ENCODE measurements around the gene RARG.

The RARG gene

DNA sequence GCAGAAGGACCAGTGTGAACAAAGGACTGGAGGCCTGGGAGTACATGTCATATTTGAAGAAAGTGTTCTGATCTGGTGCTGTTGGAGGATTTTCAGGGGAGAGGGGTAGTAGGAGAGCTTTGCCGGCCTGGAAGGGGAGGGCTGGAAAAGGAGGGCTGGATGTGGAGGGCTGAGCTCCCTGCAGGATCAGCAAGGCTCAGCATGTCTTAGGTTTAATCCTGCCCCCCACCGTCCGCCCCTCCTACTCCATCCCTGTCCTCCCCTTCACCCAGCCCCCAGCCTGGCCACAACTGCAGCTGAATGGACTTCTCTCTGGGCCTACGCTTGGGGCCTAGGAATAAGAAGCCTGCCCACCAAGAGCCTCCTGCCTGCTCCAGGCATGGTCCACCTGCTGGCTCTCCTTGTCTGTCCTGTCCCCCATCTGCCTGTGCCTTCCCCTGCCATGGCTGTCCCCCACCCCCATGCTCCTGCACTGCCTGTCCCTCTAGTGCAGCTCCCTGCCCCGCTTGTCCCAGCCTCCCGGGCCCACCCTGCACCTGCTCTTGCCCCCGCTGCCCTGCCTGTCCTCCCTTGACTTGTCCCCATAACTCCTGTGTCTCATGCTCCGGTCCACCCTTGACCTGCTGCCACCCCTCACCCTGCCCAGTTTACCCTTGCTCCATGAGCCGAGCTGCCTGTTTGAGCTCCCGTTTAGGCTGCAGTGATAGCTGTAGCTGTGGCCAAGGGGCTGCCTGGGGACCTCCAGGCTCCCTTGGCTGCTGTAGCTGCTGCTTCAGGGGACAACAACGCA, 9.8 kb upstream of the RARG start:
- no peak for DNase-seq

DNA sequence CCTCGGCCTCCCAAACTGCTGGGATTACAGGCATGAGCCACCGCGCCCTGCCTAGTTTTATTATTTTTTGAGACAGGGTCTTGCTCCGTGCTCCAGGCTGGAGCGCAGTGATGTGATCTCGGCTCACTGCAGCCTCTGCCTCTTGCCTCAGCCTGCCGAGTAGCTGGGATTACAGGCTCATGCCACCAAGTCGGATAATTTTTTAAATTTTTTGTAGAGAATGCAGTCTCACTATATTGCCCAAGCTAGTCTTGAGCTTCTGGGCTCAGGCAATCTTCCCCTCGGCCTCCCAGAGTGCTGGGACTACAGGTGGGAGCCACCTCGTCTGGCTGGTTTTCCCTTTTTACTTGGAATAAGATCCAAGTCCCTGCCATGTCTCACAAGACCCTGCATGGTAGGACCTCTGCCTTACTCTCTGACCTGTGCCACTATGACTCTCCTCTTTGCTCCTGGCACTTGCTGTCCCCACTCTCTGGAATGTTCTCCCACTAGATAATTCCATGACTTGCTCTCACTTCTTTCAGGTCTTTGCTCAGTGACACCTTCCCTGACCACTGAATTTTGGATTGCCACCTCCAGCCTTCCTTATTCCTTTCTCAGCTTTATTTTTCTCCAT, 7.7 kb upstream of the RARG start:
- DNase-seq: no peak

DNA sequence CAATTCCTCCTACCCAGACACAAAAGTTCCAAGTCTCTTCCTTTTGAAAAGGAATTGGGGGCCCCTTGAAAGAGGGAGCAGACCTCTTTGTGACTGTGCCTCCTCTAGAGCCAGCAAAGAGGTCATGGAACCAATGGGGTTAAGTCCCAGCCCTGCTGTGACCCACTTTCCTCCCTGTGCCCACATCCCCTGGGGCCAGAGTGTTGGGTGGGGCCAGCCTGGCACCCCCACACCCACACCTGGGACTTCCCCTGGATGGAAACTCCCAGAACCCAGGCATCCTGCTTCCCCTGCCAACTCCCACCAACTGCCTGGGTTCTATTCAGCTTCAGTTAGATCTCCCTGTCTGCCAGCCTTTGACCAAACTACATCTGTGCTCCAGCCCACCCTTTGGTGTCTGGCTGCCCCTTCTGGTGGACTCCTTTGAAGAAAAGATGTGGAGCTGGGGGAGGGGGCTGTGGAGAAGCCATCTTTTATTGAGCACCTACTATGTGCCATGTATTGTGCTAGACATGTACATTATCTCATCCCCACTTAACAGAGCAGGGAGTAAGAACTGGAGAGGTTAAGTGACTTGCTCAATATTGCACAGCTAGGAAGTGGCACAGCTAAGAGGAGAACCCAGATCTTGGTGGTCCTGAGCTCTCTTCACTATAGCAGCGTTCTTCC, 4.6 kb upstream of the RARG start:
- no peak for DNase-seq

DNA sequence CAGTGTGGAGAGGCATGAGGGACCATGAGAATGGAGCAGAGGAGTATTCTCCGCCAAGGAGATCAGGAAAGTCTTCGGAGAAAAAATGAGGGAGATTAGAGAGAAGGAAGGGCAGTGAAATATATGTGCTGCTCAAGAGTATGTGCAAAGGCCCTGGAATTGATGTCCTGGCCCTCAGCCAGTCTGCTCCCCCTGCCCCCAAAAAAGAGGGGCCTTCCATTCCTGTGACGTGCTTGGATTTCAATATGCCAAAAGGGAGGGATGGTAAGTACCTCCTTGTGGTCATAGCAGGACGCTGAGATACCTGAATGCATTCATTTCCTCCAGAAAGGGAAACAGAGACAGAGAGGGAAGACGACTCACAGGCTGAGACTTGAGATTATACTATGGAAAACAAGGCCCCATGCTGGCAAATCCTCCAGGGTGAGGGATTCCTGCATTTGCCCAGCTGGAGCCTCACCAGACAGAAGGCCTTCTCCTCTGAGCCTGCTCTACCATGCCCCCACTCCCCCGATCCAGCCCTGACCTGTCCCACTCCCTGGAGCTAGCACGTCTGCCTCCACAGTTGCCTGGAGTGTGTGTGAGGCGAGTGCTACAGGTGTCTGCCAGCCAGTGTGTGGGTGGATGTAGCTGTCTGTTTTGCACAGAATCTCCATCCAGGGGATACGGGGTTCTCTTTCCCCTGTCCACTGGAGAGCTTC, 3.9 kb upstream of the RARG start:
- DNase-seq: no peak

DNA sequence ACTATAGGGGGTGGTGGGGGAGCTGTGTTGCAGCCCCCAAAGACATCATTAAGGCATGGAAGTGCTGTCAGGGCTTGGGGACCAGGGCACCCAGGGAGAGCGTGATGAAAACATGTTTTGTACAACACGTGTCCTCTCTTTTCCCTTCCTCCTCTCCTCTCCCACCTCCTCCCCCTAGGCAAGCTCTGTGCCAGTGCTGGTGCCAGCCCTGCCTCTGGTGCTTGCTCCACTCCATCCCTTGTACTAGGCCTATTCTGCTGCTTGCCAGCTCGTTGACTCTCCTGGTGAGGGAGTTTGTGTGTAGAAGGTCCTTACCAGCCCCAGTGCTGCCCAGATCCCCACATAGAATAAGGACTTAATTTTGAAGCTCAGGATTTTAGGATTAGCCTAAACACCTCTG, 3.2 kb upstream of the RARG start:
- no peak for DNase-seq

DNA sequence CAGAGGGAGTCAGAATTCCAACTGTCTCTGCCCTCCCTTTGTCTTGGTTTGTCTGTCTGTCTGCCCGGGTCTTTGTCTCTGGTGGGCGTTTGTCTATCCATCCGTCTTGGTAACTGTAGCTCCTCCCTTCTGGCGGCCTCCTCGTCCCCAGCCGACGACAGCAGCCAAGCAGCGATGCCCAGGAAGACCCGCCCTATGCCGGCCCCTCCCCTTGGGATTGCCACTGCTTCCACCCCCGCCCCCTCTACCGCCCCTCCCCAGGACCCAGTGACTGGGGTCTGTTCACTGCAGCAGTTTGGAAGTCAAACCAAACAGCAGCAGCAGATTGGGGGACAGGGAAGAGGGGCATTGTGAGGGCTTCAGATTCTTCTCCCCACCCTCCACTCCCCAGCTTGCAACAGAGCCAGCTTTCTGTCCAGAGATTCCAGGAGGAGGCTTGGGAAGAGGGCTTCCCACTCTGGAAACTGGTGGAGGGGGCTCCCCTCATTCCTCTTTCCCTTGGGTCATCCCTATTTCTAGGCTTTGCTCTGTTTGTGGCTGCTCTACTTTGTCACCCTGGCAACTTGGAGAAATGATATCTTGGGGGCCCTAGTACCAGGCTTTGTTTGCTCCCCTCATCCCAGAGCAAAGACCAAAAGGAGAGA, 2.4 kb upstream of the RARG start:
- DNase-seq: no peak

DNA sequence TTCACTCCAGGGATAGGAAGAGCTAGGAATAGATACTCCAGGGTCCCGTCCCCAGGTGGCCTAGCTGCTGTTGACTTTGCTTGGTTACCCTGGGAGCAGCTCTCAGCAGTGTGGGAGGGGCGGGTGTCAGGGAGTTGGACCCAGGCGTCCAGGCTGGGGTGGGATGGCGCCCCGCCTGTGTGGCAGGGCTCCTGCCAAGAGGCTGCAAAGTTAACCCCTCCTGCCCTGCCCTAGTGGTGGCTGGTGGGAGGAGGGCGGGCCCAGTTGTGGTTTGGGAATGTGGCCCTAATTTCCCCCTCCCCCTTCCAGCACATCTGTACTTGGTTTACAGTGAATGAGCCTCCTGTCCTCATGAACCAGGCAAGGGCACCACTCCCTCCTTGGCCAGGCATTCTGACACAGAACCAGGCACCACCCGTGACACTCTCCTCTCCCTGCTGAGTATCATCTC, 1.7 kb upstream of the RARG start:
- no peak for DNase-seq

DNA sequence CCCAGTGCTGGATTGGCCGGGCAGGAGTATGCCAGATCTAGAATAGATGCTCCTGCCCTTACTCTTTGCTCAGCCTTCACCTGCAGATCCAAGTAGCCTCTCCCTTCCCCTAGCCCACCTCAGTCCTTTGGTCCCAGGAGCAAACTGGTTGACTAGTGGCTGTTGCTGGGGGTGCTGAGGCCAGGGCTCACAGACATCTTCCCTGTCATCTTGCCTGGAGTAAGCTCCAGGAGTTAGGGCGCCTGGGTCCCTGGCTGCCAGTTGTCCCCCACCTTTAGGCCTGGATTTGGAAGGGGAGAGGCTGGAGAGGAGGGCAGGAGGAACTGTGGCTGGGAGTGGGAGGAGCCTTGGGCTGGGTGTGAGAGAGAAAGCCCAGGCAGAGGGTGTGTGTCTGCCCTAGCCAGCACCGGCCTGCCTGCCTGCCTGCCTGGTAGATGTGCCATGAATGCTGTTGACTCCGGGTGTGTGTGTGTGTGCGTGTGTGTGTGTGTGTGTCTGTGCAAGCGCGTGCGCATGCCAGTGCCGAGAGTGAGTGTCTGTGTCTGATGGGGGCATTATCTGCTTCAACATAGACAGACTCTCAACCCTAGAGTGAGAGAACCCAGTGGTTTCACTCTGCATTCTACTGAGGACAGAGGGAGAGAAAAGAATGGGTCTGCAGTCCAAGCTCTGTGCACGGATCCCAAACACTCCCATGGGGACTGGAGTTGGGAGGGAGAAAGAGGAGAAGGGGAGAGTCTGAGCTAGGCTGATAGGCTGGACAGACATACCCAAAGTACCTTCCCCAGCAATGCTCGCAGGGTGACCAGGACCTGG, 845 bp upstream of the RARG start:
- no peak for DNase-seq

DNA sequence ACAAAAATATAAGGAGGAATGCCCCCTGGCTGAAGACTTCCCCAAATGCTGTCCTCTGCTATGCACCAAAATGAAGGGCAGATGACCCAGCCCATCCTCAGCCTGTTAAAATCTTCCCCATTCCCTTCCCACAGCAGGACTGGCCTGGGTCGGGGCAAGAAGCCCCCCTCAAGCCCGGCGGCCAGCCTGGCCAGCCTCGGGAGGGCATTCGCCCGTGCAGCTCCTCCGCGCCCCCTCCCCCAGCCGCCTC, 413 bp downstream of the RARG start:
- no peak for DNase-seq

DNA sequence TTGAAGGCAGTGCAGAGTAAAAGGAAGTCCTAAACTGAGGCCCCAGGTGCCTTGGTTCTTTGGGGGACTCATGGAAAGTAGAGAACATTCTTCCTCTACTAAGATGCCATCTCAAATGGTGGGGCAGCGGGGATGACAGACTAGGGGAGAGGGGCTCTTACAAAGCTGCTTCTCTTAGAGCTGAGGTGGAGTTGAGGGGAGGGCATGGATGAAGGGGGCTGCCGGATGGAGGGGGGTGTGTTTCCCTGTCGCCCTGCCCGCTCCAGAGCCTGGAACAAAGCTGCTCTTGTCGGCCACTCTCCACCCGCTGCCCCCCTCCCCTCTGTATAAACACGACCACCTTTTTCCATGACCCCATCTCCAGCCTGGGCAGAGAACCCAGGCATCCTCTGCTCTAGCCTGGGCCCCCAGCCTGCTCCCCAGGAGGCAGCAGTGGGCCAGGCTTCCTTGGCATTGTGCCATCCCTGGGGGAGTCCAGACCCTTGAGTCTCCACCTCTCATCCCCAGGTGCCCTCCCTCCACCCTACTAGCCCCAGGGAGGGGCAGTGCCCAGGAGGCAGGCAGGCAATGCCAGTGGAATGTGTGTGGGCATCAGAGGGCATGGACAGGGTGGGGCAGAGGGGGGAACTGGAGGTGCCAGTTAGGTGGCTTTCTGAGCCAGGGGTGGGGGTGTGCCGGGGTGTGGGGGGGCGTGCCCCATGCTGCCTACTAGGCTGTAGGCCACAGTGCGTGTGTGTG, 1.7 kb downstream of the RARG start:
- DNase-seq: no peak

DNA sequence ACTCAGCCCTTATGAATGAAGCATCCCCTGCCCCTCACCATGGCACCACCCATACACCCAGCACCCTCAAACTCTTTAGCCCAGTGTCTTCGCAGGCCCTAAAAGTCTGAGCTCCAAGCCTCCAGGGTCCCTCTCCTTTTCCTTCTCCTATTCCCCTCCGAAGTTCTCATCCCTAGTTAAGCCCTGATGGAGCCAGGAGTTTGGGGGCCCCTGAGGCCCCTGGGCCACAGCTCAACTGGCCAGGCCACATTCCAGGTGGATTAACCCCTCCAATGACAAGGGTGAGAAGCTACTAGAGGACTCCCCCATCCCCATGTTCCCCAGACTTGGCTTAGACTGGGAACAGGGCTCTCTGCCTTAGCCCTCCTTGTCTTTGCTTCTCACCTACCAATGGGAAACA, 2.6 kb downstream of the RARG start:
- no peak for DNase-seq

DNA sequence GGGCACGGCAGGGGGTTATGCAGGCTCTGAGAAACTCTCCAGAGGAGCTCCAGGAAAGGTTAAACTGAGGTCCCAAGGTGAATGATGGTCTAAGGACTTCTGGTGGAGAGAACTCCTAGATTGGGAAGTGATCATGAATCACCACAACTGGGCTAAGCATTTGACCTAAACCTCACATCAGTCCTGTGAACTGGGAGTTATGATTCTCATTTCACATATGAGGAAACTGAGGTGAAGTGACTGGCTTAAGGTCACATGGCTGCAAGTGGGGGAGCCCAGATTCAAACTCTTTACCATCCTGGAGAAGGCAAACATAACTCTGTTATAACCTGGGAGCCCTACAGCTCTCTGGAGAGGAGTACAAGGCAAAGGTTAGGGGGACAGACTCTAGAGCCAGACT, 4.2 kb downstream of the RARG start:
- no peak for DNase-seq

DNA sequence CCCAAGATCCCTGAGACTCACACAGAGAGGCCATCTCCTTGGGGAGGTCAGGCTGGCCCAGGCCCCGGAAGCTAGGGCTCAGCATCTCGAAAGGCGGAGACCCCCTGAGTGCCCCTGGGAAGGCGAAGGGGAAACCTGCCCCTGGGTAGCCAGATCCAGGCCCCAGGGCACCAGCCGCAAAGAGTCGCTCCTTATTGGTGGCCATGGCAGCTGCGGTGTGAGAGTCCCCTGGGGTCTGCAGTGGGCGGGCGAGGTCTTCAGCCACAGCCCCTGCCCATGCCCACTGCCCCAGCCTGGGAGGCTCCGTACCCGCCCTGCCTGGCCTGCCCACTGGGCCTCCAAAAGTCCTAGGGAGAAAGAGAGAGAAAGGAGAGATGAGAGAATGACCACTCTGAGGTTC, 4.7 kb downstream of the RARG start:
- no peak for DNase-seq

DNA sequence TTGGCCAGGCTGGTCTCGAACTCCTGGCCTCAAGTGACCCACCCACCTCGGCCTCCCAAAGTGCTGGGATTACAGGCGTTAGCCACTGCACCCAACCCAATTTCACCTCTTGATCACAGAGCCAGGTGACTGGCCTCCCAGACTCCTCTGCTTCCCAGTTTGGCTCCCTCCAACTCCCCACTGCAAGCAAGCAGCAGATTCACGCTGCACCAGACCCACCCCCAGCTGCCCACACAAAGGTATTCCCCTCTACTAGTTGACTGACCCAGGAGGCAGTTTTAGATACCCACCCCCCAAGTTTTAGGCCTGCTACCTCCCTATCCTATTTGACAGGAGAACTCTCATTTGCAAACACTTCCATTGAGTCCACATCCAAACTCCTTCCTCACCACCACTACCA, 5.2 kb downstream of the RARG start:
- no peak for DNase-seq

DNA sequence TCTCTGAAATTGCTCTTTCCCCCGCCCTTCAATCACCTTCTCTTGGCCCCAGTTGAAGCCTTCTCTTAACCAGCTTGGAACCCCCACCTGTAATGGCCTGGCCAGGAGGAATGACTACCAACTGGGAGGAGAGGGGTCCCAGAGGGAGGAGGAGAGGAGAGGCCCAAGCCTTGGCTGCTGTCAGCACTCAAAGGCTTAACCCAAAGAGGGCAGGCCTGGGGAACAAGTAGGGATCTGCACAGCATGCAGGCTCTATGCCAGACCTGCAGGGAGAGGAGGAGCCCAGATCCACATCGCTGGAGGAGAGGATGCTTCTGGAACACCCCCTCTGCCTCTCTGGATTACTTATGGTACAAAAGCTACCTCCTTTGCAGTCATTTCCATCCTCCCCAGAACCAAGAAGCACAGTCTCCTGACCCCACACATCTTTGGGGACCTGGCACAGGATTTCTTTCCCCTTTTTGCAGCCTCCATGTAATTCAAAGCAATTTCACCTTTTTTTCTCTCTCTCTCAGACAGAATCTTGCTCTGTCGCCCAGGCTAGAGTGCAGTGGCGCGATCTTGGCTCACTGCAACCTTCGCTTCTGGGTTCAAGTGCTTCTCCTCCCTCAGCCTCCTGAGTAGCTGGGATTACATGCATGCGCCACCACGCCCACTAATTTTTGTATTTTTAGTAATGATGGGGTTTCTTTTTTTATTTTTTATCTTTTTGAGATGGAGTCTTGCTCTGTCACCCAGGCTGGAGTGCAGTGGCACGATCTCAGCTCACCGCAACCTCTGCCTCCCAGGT, 6.2 kb downstream of the RARG start:
- DNase-seq: no peak

DNA sequence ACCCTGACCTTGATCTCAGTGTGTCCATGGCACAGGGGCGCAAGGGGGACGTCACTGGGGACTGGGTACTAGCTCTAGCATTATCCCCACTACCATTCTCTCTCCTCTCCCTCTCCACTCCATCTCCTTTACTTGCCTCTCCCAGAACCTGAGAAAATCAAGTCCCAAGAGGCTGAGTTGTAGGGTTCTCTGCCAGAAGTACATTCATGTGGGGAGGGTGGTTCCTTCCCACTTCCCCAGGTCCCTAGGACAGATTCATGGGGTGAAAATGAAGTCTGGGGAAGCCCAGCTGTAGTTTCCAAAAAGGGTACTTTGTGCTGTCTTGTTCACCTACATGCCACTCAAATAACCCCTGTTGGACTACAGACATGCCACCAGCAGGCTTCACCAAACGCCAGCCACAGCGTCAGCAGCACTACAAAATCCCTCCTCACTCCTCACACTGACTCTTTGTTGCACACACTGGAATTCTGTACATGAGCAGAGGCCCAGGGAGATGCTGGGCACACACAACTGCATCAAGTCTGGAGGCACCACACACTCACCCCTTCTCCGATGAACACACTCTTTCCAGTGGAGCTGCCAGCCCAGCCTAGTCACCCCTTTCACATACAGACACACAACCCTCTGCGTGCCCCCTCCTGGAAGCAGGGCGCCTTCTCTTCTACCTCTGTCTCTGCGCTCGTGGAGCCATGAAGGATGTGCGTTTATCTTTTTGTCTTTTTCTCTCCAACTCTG, 6.9 kb downstream of the RARG start:
- DNase-seq: no peak

DNA sequence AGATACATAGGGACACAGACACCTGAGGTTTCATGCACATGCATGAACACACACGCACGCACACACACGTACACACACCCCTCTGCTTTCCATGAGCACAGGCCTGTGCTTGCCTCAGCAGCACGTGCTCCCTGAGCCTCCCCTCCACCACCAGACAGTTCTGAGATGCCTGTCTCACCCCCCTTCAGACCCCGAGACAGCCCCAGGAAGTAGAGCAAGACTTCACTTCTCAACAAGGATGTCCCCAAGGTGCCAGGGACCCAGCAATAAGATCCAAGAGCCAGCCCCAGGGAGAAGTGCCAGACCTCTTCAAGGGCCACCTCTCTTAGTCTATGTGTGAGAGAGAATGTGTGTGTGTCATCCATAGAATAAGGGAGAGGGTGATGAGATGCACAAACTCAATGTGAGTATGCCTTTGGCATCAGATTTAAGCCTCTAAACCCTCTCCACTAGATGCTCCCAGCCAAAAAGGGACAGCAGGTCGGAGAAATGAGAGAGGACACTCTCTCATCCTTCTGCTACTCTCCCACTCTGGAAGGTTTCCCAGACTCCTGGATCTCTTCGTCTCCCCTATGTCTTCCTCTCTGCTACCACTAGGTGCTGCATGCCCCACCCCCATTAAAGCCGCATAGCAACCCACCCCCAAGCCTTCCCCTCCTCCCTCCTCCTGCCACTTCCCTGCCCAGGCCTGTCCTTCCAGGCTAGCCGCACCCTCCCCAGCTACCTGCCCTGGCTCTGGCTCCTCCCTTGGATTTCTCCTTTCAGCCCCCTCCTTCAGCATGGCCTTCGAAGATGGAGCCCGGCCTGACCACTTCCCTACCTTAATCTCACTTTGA, 7.7 kb downstream of the RARG start:
- DNase-seq: no peak

DNA sequence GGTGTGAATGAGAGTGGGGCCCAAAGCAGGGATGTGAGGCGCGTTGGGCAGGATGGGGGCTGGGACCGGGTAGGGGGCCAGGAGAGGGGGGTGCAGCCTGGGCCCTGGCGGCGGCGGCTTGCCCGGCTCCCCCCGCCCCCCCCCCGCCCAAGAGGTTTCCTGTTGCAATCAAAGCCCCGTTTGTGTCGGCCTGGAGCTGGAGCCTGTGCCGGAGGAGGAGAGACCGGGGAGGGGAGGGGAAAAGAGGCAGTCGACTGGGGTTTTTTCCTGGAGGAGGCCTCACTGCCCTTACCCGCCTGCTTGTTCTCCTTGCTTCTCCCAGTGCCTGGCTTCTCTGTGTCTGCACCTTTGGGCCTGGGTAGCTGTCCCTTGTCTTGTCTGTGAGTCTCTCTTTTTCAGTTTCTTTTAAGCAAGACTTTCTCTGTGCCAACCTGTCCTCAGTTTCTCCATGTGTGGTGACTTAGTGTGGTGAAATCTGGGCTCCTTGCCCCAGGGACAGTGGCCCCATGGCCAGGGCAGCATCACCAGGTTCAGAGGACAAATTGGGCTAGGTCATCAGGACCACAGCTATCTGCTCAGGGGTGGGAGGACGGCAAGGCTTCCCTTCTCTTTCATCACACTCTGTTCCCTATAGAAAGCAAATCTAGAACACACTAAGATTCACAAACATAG, 8.5 kb downstream of the RARG start:
- no peak for DNase-seq

DNA sequence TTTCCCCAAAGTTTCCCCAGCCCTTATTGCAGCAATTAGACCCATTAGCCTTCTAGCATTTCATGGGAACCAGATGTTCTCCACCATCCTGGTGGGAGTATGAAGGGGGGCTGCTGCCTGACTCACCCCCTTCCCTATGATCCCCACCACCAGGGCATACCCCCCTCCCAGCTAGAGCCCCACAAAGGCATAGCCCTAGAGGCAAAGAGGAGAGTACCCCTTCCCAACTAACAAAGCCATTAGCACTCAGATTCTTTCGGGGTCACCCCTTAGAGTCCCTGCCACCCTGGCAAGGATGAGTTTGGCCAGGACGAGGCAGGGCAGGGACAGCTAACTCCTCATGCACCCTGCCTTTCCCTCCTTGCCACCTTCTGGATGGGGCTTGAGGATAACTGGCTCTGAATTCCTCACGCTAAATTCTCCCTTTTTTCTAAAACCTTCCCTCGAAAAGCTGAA, 9.2 kb downstream of the RARG start:
- no peak for DNase-seq

Data from stimulated activated CD4-positive, alpha-beta T cell treated with anti-CD3 and anti-CD28 coated beads, Interleukin-12 subunit alpha, Interleukin-12 subunit beta, amount 100 ng/mL, for 4 hours (primary cell).